H9 (cell line): ENCODE measurements around the gene HNRNPLL. TPM values are rescaled to one million over a fixed set of nuclear protein-coding genes. Genes with fewer than 3 reads are reported as not detected.

Experiments used
- DNase-seq: peaks from one replicate; pipeline ENCODE4 v3.0.0-alpha.2; 2017
- H2AFZ ChIP-seq: one replicate; pipeline ENCODE4 v1.6.1; 2013; ENCODE audit warnings: mild to moderate bottlenecking, low read length, control low read depth, moderate library complexity
- H2AK5ac ChIP-seq: 2 replicates; pipeline ENCODE4 v1.6.1; 2013; ENCODE audit warnings: low read length, control low read depth, mixed read lengths; ENCODE audit not compliant: insufficient read length
- H2BK120ac ChIP-seq: one replicate; pipeline ENCODE4 v1.6.1; 2013; ENCODE audit warnings: low read depth, mild to moderate bottlenecking, low read length, control low read depth, inconsistent platforms; ENCODE audit not compliant: poor library complexity, severe bottlenecking
- H2BK12ac ChIP-seq: 2 replicates; pipeline ENCODE4 v1.6.1; 2013; ENCODE audit warnings: low read length, control low read depth, mixed read lengths, low read depth; ENCODE audit not compliant: insufficient read length
- H2BK15ac ChIP-seq: 2 replicates; pipeline ENCODE4 v1.6.1; 2013; ENCODE audit warnings: low read depth, low read length, control low read depth
- H2BK20ac ChIP-seq: one replicate; pipeline ENCODE4 v1.6.1; 2013; ENCODE audit warnings: low read depth, mild to moderate bottlenecking, low read length, control low read depth, inconsistent platforms; ENCODE audit not compliant: poor library complexity, severe bottlenecking
- H2BK5ac ChIP-seq: 2 replicates; pipeline ENCODE4 v1.6.1; 2013; ENCODE audit warnings: low read length, control low read depth, mixed read lengths; ENCODE audit not compliant: insufficient read length
- H3K14ac ChIP-seq: 2 replicates; pipeline ENCODE4 v1.6.1; 2013; ENCODE audit warnings: low read length, control low read depth; ENCODE audit not compliant: insufficient read depth
- H3K18ac ChIP-seq: 2 replicates; pipeline ENCODE4 v1.6.1; 2013; ENCODE audit warnings: low read depth, mild to moderate bottlenecking, mixed read lengths, low read length, control low read depth; ENCODE audit not compliant: insufficient read length
- H3K23ac ChIP-seq: 2 replicates; pipeline ENCODE4 v1.6.1; 2013; ENCODE audit warnings: low read length, control low read depth, mixed read lengths, low read depth; ENCODE audit not compliant: insufficient read length
- H3K23me2 ChIP-seq: 2 replicates; pipeline ENCODE4 v1.6.1; 2013; ENCODE audit warnings: low read depth, mild to moderate bottlenecking, mixed read lengths, low read length, control low read depth; ENCODE audit not compliant: insufficient read length, poor library complexity, severe bottlenecking
- H3K27ac ChIP-seq: 2 replicates; pipeline ENCODE4 v1.5.1; 2013; ENCODE audit warnings: low read length, control low read depth, mixed read lengths, low read depth; ENCODE audit not compliant: insufficient read length
- H3K27me3 ChIP-seq: 2 replicates; pipeline ENCODE4 v1.6.1; 2013; ENCODE audit warnings: low read length, control low read depth, inconsistent platforms; ENCODE audit not compliant: insufficient read depth
- H3K4ac ChIP-seq: 2 replicates; pipeline ENCODE4 v1.6.1; 2013; ENCODE audit warnings: low read depth, mild to moderate bottlenecking, control low read depth, inconsistent platforms, low read length, moderate library complexity
- H3K4me1 ChIP-seq: 2 replicates; pipeline ENCODE4 v1.6.1; 2013; ENCODE audit warnings: low read length, control low read depth, inconsistent platforms; ENCODE audit not compliant: insufficient read depth
- H3K4me2 ChIP-seq: 2 replicates; pipeline ENCODE4 v1.6.1; 2013; ENCODE audit warnings: low read length, control low read depth, mixed read lengths; ENCODE audit not compliant: insufficient read length, insufficient read depth
- H3K56ac ChIP-seq: 2 replicates; pipeline ENCODE4 v1.6.1; 2013; ENCODE audit warnings: low read depth, mild to moderate bottlenecking, mixed read lengths, low read length, control low read depth; ENCODE audit not compliant: insufficient read length
- H3K79me1 ChIP-seq: 2 replicates; pipeline ENCODE4 v1.6.1; 2013; ENCODE audit warnings: low read depth, mild to moderate bottlenecking, moderate library complexity, low read length, control low read depth, inconsistent platforms; ENCODE audit not compliant: insufficient read depth, poor library complexity, severe bottlenecking
- H3K79me2 ChIP-seq: 2 replicates; pipeline ENCODE4 v1.6.1; 2013; ENCODE audit warnings: low read length, control low read depth, inconsistent platforms; ENCODE audit not compliant: insufficient read depth
- H3K9ac ChIP-seq: 2 replicates; pipeline ENCODE4 v1.6.1; 2013; ENCODE audit warnings: low read length, control low read depth, mixed read lengths; ENCODE audit not compliant: insufficient read length; ENCODE audit errors: extremely low read depth
- H3K9me3 ChIP-seq: one replicate; pipeline ENCODE4 v1.6.1; 2013; ENCODE audit warnings: low read depth, low read length, inconsistent platforms; ENCODE audit not compliant: control insufficient read depth
- H3T11ph ChIP-seq: one replicate; pipeline ENCODE4 v1.6.1; 2013; ENCODE audit warnings: mild to moderate bottlenecking, low read length, control low read depth, inconsistent platforms
- H4K20me1 ChIP-seq: one replicate; pipeline ENCODE4 v1.6.1; 2013; ENCODE audit not compliant: control insufficient read depth, insufficient read length, insufficient read depth
- H4K5ac ChIP-seq: 2 replicates; pipeline ENCODE4 v1.6.1; 2013; ENCODE audit warnings: low read depth, mild to moderate bottlenecking, mixed read lengths, low read length, control low read depth; ENCODE audit not compliant: insufficient read length
- H4K8ac ChIP-seq: replicated peaks from 2 replicates; pipeline ENCODE4 v1.6.1; 2013; ENCODE audit warnings: low read length, control low read depth, mixed read lengths, low read depth; ENCODE audit not compliant: insufficient read length
- H4K91ac ChIP-seq: 2 replicates; pipeline ENCODE4 v1.6.1; 2013; ENCODE audit warnings: low read depth, mild to moderate bottlenecking, moderate library complexity, mixed read lengths, low read length, control low read depth; ENCODE audit not compliant: insufficient read length
- H3K27ac Mint-ChIP-seq, 3 experiments: 2 replicates in 2 of 3; 3 replicates in 1 of 3; pipeline ENCODE4 v1.8.0; 2020 to 2021; ENCODE audit warnings: mixed read lengths in 3 of 3, mild to moderate bottlenecking in 1 of 3, moderate library complexity in 1 of 3
- H3K27me3 Mint-ChIP-seq: 2 replicates; pipeline ENCODE4 v1.8.0; 2021; ENCODE audit warnings: low read depth, mild to moderate bottlenecking, moderate library complexity, mixed read lengths
- H3K36me3 Mint-ChIP-seq, 3 experiments: 2 replicates in 2 of 3; 3 replicates in 1 of 3; pipeline ENCODE4 v1.8.0; 2020 to 2021; ENCODE audit warnings: low read depth in 3 of 3, mixed read lengths in 3 of 3; ENCODE audit not compliant: insufficient read depth in 1 of 3
- H3K4me1 Mint-ChIP-seq, 2 experiments: 2 replicates each; pipeline ENCODE4 v1.8.0; 2020; ENCODE audit warnings: mixed read lengths in 2 of 2
- H3K4me3 Mint-ChIP-seq, 2 experiments: 2 replicates in 1 of 2; 3 replicates in 1 of 2; pipeline ENCODE4 v1.8.0; 2020 to 2021; ENCODE audit warnings: mild to moderate bottlenecking in 2 of 2, mixed read lengths in 2 of 2, moderate library complexity in 1 of 2
- H3K9me3 Mint-ChIP-seq, 2 experiments: 2 replicates in 1 of 2; 3 replicates in 1 of 2; pipeline ENCODE4 v1.8.0; 2020; ENCODE audit warnings: mild to moderate bottlenecking in 2 of 2, mixed read lengths in 2 of 2, moderate library complexity in 1 of 2
- CTCF ChIP-seq: fragments of 200-600 bp; sonication (generic); conservative IDR thresholded peaks from 3 replicates; pipeline ENCODE4 v1.8.0; 2021; ENCODE audit warnings: antibody characterized with exemption, mild to moderate bottlenecking
- total RNA-seq: library from RNA; stranded (reverse); gene quantifications from 2 replicates; pipeline ENCODE4 v1.2.1, GENCODE V29; 2021

Gene HNRNPLL
- total RNA-seq, 1 experiment from 2014 or later = 52.3 TPM

DNA sequence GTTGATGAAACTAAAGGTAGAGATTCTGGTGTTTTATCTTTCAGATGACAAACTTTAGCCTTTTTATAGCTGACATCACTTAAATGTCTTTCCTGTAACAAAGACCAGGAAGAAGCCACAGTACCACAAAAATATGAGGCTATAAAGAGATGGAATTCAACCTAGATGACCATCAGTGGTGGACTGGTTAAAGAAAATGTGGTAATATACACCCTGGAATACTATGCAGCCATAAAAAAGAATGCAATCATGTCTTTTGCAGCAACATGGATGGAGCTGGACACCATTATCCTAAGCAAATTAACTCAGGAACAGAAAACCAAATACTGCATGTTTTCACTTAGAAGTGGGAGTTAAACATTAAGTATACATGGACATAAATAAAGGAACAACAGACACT, 18.3 kb upstream of the HNRNPLL start:
- Histone ChIP-seq H3K4me1 (no peaks in the 10 kb centered on the region), H4K20me1 (no peaks in the 10 kb centered on the region), H3K23me2 (no peaks in the 10 kb centered on the region), H4K8ac (no peak overlapping the region), H2BK20ac (no peak overlapping the region), H3K79me2 (no peaks in the 10 kb centered on the region), H3K79me1 (no peaks in the 10 kb centered on the region), H3K27ac (no peak overlapping the region), H3K4me2 (no peak overlapping the region), H3K18ac (no peak overlapping the region), H2BK120ac (no peak overlapping the region), H2BK12ac (no peak overlapping the region), H2BK15ac (no peak overlapping the region), H4K5ac (no peak overlapping the region), H3K14ac (no peak overlapping the region), H4K91ac (no peak overlapping the region), H3T11ph (no peak overlapping the region), H2BK5ac (no peak overlapping the region), H3K27me3 (no peaks in the 10 kb centered on the region), H3K23ac (no peak overlapping the region), H3K9ac (no peak overlapping the region), H3K4ac (no peak overlapping the region), H2AK5ac (no peak overlapping the region), H3K9me3 (no peaks in the 10 kb centered on the region), H3K56ac (no peak overlapping the region), H2AFZ (no peak overlapping the region)
- no peak overlapping the region for H3K27ac Mint-ChIP-seq
- H3K27me3 Mint-ChIP-seq = no peaks in the 10 kb centered on the region
- H3K36me3 Mint-ChIP-seq = no peaks in the 10 kb centered on the region
- no peak overlapping the region for H3K4me3 Mint-ChIP-seq
- no peak for DNase-seq
- H3K9me3 Mint-ChIP-seq = no peaks in the 10 kb centered on the region
- no peak for TF ChIP-seq CTCF
- H3K4me1 Mint-ChIP-seq = peaks cover 8 to 13% of the 10 kb centered on the region in 2 experiments
